Measurements from ENCODE around the gene SLC1A5.

- no peak for TF ChIP-seq CTCF (IDR thresholded peaks at IDR 0.05; ENCODE audit: poor library complexity, severe bottlenecking)
- TF ChIP-seq TAF1 (IDR thresholded peaks at IDR 0.05; ENCODE audit: low read depth), result no peak
- TF ChIP-seq POLR2AphosphoS5 (IDR thresholded peaks at IDR 0.05), result no peak
- no peak for TF ChIP-seq REST (IDR thresholded peaks at IDR 0.05; ENCODE audit: borderline replicate concordance)
- no peak for TF ChIP-seq EP300 (conservative IDR thresholded peaks at IDR 0.05; ENCODE audit: poor library complexity, severe bottlenecking)
Observed at GRCh38 chr19:46773018-46773399, 15.4 kb downstream of the SLC1A5 start.
